Neural progenitor cell (in vitro differentiated cells): ENCODE data around the gene AMOTL2. TPM values are rescaled to one million over a fixed set of nuclear protein-coding genes. Genes with fewer than 3 reads are reported as not detected.
A peak's percentile ranks its signal among the peaks of the same experiment; 100 is the strongest.

Experiments
- DNase-seq: peaks from one replicate; pipeline ENCODE4 v3.0.0-alpha.2; 2016; ENCODE audit warnings: low spot score
- H2AFZ ChIP-seq: fragments of 200-600 bp; sonication (generic); replicated peaks from 2 replicates; pipeline ENCODE4 v1.6.1; 2016; ENCODE audit warnings: antibody characterized with exemption
- H3F3A ChIP-seq: fragments of 200-600 bp; sonication (generic); 2 replicates; pipeline ENCODE4 v1.6.1; 2016; ENCODE audit warnings: antibody characterized with exemption, low read depth
- H3K27ac ChIP-seq: fragments of 200-600 bp; sonication (generic); 2 replicates; pipeline ENCODE4 v1.5.1; 2016; ENCODE audit warnings: mild to moderate bottlenecking
- H3K27me3 ChIP-seq: fragments of 200-600 bp; sonication (generic); 2 replicates; pipeline ENCODE4 v1.6.1; 2016; ENCODE audit warnings: mild to moderate bottlenecking, moderate library complexity
- H3K36me3 ChIP-seq: fragments of 200-600 bp; sonication (generic); 2 replicates; pipeline ENCODE4 v1.5.1; 2016
- H3K4me1 ChIP-seq: fragments of 200-600 bp; sonication (generic); 2 replicates; pipeline ENCODE4 v1.6.1; 2016; ENCODE audit warnings: mixed run types
- H3K4me2 ChIP-seq: fragments of 200-600 bp; sonication (generic); 2 replicates; pipeline ENCODE4 v1.6.1; 2016
- H3K4me3 ChIP-seq: fragments of 200-600 bp; sonication (generic); 2 replicates; pipeline ENCODE4 v1.5.1; 2016
- H3K79me2 ChIP-seq: fragments of 200-600 bp; sonication (generic); 2 replicates; pipeline ENCODE4 v1.6.1; 2016; ENCODE audit warnings: low read depth
- H3K9ac ChIP-seq: fragments of 200-600 bp; sonication (generic); 2 replicates; pipeline ENCODE4 v1.6.1; 2016
- H3K9me3 ChIP-seq: fragments of 200-600 bp; sonication (generic); 2 replicates; pipeline ENCODE4 v1.5.1; 2016; ENCODE audit warnings: low read depth
- H4K20me1 ChIP-seq: fragments of 200-600 bp; sonication (generic); 2 replicates; pipeline ENCODE4 v1.6.1; 2016; ENCODE audit warnings: low read depth
- H3K27ac Mint-ChIP-seq: 3 replicates; pipeline ENCODE4 v1.8.0; 2021; ENCODE audit warnings: mixed read lengths
- H3K27me3 Mint-ChIP-seq: 2 replicates; pipeline ENCODE4 v1.8.0; 2022; ENCODE audit warnings: low read depth, mild to moderate bottlenecking, inconsistent platforms, moderate library complexity, mixed read lengths; ENCODE audit not compliant: insufficient read depth
- H3K36me3 Mint-ChIP-seq: 3 replicates; pipeline ENCODE4 v1.8.0; 2021; ENCODE audit warnings: mixed read lengths
- H3K4me1 Mint-ChIP-seq: 3 replicates; pipeline ENCODE4 v1.8.0; 2021; ENCODE audit warnings: mixed read lengths
- H3K4me3 Mint-ChIP-seq: 3 replicates; pipeline ENCODE4 v1.8.0; 2021; ENCODE audit warnings: mild to moderate bottlenecking, moderate library complexity, mixed read lengths
- H3K9me3 Mint-ChIP-seq: 3 replicates; pipeline ENCODE4 v1.8.0; 2020; ENCODE audit warnings: mixed read lengths
- EZH2 ChIP-seq: fragments of 200-600 bp; sonication (generic); IDR thresholded peaks from 2 replicates; pipeline ENCODE4 v1.6.1; 2017; ENCODE audit warnings: antibody characterized with exemption, mild to moderate bottlenecking, moderate library complexity
- EZH2phosphoT487 ChIP-seq: fragments of 200-600 bp; sonication (generic); IDR thresholded peaks from 2 replicates; pipeline ENCODE4 v1.6.1; 2017; ENCODE audit warnings: antibody characterized with exemption
- total RNA-seq: library from RNA; depleted of rRNA; stranded (reverse); fragments of >200 nt; gene quantifications from 2 replicates; pipeline ENCODE4 v1.2.3, GENCODE V29; 2015; ENCODE audit warnings: low replicate concordance
- TF ChIP-seq, protein P1 (sequence below): fragments of 200-600 bp; sonication (generic); IDR thresholded peaks from 2 replicates; pipeline ENCODE4 v1.5.1; 2017; ENCODE audit warnings: antibody characterized with exemption, mild to moderate bottlenecking

The AMOTL2 gene
- total RNA-seq, 1 donor from 2014 or later = 62.9 TPM

- Histone ChIP-seq H2AFZ (no peak overlapping the region), H3K79me2 (no peaks in the 10 kb centered on the region), H3K4me3 (no peak overlapping the region), H3K9ac (no peak overlapping the region), H3F3A (peaks cover 5% of the 10 kb centered on the region), H3K27ac (no peak overlapping the region), H3K9me3 (no peaks in the 10 kb centered on the region), H3K4me1 (peaks cover 18% of the 10 kb centered on the region), H4K20me1 (no peaks in the 10 kb centered on the region), H3K4me2 (no peak overlapping the region), H3K36me3 (no peaks in the 10 kb centered on the region), H3K27me3 (peaks cover 16% of the 10 kb centered on the region)
- no peak for DNase-seq
- Mint-ChIP-seq H3K27ac (no peak overlapping the region), H3K4me1 (peaks cover 20% of the 10 kb centered on the region), H3K4me3 (no peak overlapping the region), H3K9me3 (no peaks in the 10 kb centered on the region), H3K27me3 (peaks cover 10% of the 10 kb centered on the region), H3K36me3 (no peaks in the 10 kb centered on the region)
- TF ChIP-seq, protein P1, sequence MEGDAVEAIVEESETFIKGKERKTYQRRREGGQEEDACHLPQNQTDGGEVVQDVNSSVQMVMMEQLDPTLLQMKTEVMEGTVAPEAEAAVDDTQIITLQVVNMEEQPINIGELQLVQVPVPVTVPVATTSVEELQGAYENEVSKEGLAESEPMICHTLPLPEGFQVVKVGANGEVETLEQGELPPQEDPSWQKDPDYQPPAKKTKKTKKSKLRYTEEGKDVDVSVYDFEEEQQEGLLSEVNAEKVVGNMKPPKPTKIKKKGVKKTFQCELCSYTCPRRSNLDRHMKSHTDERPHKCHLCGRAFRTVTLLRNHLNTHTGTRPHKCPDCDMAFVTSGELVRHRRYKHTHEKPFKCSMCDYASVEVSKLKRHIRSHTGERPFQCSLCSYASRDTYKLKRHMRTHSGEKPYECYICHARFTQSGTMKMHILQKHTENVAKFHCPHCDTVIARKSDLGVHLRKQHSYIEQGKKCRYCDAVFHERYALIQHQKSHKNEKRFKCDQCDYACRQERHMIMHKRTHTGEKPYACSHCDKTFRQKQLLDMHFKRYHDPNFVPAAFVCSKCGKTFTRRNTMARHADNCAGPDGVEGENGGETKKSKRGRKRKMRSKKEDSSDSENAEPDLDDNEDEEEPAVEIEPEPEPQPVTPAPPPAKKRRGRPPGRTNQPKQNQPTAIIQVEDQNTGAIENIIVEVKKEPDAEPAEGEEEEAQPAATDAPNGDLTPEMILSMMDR = no peak
- TF ChIP-seq EZH2phosphoT487 (no peak), EZH2 (no peak)
Observed at GRCh38 chr3:134318166-134318565, 56.1 kb downstream of the AMOTL2 start.

GRCh38 chr3:134317106-134317947, 56.9 kb downstream of the AMOTL2 start:
- H2AFZ ChIP-seq = no peak overlapping the region
- no peak overlapping the region for H3K4me2 ChIP-seq
- peaks cover 24% of the 10 kb centered on the region for H3K27me3 ChIP-seq
- no peak overlapping the region for H3K9ac ChIP-seq
- DNase-seq = no peak
- peaks cover 18% of the 10 kb centered on the region for H3K4me1 ChIP-seq
- Mint-ChIP-seq H3K36me3 (no peaks in the 10 kb centered on the region), H3K27ac (peak overlapping the region; percentile 60), H3K9me3 (no peaks in the 10 kb centered on the region), H3K4me1 (peaks cover 20% of the 10 kb centered on the region), H3K27me3 (peaks cover 10% of the 10 kb centered on the region), H3K4me3 (no peak overlapping the region)
- TF ChIP-seq, protein P1 = no peak
- TF ChIP-seq EZH2 (no peak), EZH2phosphoT487 (no peak)
- no peak overlapping the region for H3K4me3 ChIP-seq
- no peaks in the 10 kb centered on the region for H4K20me1 ChIP-seq
- no peaks in the 10 kb centered on the region for H3K79me2 ChIP-seq
- H3F3A ChIP-seq = peaks cover 10% of the 10 kb centered on the region
- no peaks in the 10 kb centered on the region for H3K36me3 ChIP-seq
- no peaks in the 10 kb centered on the region for H3K9me3 ChIP-seq
- no peak overlapping the region for H3K27ac ChIP-seq

DNA sequence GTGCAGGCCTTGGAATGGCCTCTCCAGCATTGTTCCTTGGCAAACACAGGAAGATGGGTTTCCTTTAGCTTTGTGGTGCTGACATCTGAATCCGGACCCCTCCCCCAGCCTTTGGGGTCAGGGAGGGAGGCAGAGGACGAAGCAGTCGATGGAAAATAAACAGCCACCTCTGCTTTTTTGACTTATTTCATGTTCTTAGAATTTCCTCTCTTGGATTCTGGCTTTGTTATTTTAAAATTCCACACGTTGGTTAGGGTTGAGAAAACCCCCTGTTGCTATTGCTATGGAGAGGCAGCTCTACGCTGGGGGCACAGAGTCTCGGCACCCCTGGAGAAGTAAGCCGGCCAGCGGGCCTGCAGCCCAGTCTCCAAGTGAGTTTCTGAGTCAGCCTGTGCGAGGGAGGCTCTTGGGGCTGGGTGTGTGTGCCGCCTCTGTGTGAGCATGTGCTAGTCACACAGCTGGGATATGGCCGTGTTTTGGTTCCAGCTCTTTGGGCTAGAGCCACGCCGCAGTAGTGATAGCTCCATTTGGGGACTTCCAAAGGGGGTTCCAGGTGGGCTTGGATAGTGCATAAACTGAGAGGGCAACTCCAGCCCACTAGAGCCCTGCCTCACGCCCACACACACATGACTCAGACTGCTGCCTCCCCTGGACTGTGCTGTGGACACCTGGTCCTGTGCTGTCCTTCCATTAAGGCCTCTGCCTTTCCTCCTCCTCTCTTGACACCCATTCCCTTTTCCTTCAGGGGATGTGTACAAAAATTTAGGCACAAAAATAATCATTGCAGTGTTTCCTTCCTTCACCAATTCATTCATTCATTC, 58.8 kb downstream of the AMOTL2 start:
- Histone ChIP-seq H3K27me3 (peaks cover 24% of the 10 kb centered on the region), H3K4me1 (peaks cover 18% of the 10 kb centered on the region), H3K4me2 (peak overlapping the region; percentile 19), H3K79me2 (no peaks in the 10 kb centered on the region), H3K36me3 (no peaks in the 10 kb centered on the region), H3K27ac (no peak overlapping the region), H4K20me1 (no peaks in the 10 kb centered on the region), H3F3A (peaks cover 10% of the 10 kb centered on the region), H3K9ac (no peak overlapping the region), H3K9me3 (no peaks in the 10 kb centered on the region), H3K4me3 (no peak overlapping the region), H2AFZ (peak overlapping the region; percentile 43)
- peaks cover 32% of the 10 kb centered on the region for H3K4me1 Mint-ChIP-seq
- H3K4me3 Mint-ChIP-seq = no peak overlapping the region
- TF ChIP-seq, protein P1 = no peak
- TF ChIP-seq EZH2phosphoT487 (no peak), EZH2 (no peak)
- H3K27ac Mint-ChIP-seq = no peak overlapping the region
- H3K9me3 Mint-ChIP-seq = no peaks in the 10 kb centered on the region
- peaks cover 10% of the 10 kb centered on the region for H3K27me3 Mint-ChIP-seq
- DNase-seq = peak; percentile 33
- H3K36me3 Mint-ChIP-seq = no peaks in the 10 kb centered on the region
